A673 (cell line): ENCODE measurements around the gene GJA10.

Experiments
- CTCF ChIP-seq: fragments of 300-800, 200-600 bp; sonication (generic); conservative IDR thresholded peaks from 2 replicates; pipeline ENCODE4 v1.5.1; 2017; ENCODE audit warnings: low read depth, mild to moderate bottlenecking, antibody characterized with exemption, low read length, moderate library complexity, mixed read lengths
- EZH2 ChIP-seq: fragments of 200-600 bp; sonication (generic); IDR thresholded peaks from 2 replicates; pipeline ENCODE4 v1.6.1; 2017; ENCODE audit warnings: borderline replicate concordance, low read depth, mild to moderate bottlenecking, mixed read lengths, antibody characterized with exemption, low read length; ENCODE audit not compliant: poor library complexity, severe bottlenecking

GRCh38 chr6:89886378-89887120 lies 7.7 kb upstream of the GJA10 start:
- TF ChIP-seq CTCF (no peak), EZH2 (no peak)
